GM12873 (cell line): Measurements from ENCODE around the gene TUBB2B.

Experiments used
- CTCF ChIP-seq: IDR thresholded peaks from 2 replicates; pipeline ENCODE4 v1.5.1; 2012; ENCODE audit warnings: low read depth, mild to moderate bottlenecking, moderate library complexity, low read length, control low read depth; ENCODE audit not compliant: insufficient read depth; ENCODE audit errors: missing control alignments

TUBB2B gene

GRCh38 chr6:3258201-3258600 is 30.7 kb upstream of the TUBB2B start:
- TF ChIP-seq CTCF, result no peak

GRCh38 chr6:3253597-3253961 is 26.1 kb upstream of the TUBB2B start:
- no peak for TF ChIP-seq CTCF

- TF ChIP-seq CTCF, result no peak
Observed at GRCh38 chr6:3252861-3253596, 25.6 kb upstream of the TUBB2B start.

GRCh38 chr6:3252369-3252768 is 24.9 kb upstream of the TUBB2B start:
- TF ChIP-seq CTCF, result no peak

- TF ChIP-seq CTCF, result peak; percentile 98
Observed at GRCh38 chr6:3251462-3252314, 24.2 kb upstream of the TUBB2B start.

GRCh38 chr6:3250231-3250675 is 22.8 kb upstream of the TUBB2B start:
- no peak for TF ChIP-seq CTCF

GRCh38 chr6:3249821-3250220 is 22.4 kb upstream of the TUBB2B start:
- no peak for TF ChIP-seq CTCF
